NCI-H2107 treated with DMSO at 0.1 percent for 48 hours (cell line): Measurements from ENCODE around the gene ZHX3.

Source experiments
- DNase-seq: peaks from one replicate; lab custom pipeline; 2025; ENCODE audit not compliant: unreplicated experiment; lab: John Stamatoyannopoulos, UW

Gene ZHX3

DNA sequence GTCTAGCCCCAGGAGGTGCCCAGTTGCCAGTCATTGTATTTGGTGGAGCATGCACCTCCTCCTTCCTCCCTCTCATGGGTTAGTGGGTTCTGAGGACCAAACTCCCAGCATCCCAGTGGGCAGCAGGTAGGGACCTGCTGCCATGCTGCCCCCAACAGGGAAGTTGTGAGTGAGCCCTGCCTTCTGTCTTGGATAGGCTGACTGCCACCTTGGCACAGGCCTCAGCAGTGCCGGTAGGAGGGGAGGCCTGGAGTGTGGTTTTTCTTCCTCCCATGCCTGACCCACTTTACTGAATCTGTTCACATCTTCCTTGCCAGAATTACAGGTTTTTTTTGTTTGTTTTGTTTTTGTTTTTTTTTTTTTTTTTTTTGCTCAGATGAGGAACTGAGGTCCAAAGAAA is 155.6 kb downstream of the ZHX3 start:
- DNase-seq = no peak

DNA sequence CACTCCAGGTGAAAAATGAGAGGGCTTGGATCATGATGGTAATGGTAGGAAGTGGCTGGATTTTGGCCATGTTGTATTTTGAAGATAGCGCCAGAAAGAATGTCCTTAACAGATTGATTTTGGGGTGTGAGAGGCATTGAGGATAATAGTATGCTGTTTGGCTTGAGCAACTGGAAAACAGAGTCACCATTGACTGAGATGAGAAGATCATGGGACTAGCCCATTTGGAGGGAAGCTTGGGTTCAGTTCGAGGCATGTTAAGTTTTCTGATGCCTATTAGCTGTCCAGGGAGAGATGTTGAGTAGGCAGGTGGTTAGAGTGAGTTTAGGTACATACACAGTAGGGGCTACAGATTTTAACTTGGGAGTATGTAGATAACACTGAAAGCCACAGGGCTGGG is 156.8 kb downstream of the ZHX3 start:
- DNase-seq = no peak

GRCh38 chr20:41159547-41159946 is 158.0 kb downstream of the ZHX3 start:
- DNase-seq = no peak

DNA sequence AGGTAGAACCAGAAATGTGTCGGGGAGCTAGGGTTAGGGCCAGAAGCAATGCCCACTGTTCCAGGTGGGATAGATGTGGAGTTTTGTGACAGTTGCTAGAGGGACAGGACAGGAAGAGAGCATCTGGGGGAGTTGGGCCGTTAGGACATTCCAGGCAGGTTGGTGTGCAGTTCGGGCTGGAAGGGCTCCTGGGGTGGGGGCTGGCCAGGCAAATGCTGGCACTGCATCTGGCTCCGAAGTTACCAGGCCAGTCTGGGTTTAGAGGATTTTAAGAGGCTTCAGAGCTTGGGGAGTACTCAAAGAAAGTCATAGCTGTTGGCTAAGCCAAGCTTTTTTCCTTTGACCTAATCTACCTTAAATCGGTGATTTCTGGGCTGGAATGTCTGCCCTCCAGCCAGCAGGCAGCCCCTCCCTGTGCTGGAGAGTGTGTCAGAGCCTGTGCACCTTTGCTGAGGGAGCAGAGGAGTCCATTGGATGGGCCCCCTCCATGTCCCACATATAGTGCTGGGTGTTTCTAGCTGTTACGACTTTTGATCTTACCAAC is 159.4 kb downstream of the ZHX3 start:
- DNase-seq = no peak

DNA sequence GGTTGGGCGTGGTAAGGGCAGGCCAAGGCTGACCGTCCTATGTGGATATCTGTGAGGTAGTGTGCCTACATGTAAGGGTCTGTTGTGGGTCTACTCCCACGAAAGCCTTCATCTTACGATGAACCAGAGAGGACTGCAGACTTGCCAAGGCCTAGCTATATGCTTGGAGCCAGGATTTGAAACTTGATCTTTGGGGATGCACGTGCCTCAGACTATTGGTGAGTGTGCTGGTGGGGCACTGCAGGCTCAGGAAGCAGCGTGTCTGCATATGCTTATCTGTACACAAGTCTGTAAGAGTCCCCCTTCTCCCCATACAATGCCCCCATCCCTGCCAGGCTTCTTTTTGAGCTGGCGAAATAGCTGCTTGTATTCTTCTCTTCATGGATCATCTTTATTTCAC is 162.3 kb downstream of the ZHX3 start:
- DNase-seq = no peak

DNA sequence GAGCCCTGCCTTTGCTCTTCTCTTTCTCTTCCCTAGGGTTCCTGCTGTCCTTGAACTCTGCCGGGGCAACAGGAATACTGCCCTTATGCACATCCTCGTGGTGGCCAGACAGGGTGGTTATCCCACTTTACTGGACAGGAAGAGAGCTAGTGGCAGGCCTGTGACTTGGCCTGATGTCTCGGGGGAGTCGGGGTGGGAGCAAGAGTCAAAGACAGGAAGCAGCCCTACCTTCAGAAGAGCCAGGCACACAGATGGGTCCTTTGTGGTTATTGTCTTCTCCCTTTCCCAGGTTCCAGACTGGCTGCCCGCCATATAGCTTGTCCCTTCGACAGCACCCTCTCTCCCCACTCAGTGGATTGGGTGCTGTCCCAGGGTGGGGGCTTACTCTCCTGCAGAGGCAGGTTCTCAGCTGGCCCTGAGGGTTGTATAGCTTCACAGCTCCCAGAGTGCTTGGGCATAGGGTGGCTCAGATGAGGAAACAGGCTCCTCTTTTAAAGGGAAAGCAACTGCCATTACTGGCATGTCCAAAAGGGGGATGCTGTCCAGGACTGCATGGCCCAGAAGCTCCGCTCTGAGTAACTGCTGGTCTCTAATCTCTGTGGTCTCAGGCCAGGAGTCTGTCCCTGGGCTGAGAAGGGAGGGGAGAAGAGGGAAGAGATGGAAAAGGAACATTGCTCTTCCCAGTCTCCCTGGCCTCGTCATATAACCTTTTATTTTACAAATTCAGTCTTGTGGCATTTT is 162.9 kb downstream of the ZHX3 start:
- no peak for DNase-seq

- no peak for DNase-seq
Measured at GRCh38 chr20:41152108-41152757, 165.3 kb downstream of the ZHX3 start.

DNA sequence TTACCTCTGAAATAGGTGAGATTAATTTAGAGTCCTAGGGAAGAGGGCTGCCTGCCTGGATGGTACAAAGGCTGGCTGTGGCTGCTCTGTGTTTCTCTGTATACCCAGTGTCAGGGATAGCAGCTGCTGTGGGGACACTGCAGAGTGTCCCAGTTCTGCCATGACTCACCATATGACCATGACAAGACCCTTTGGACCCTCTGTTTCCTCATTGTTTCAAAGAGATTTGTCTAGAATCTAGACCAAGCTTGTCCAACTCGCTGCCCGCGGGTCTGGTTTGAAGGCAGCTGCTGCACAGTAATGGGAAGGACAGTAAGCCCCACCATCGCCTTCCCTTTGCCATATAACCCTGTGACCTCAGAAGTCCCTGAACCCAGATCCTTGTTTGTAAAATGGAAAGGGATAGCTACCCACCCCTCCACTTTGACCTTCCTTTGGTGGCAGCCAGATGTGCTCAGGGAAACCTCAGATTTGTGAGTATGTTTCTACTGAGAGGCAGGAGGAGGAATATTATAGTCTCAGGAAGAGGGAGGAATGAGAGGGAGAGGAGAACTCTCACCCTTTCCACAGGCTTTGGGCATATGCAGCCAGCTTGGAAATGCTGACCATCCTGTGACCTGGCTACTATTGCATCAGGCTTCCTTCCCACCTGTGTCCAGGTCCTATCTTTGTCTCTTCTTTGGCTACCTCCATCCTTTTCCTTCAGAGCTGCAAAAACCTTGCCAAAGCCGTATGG is 166.2 kb downstream of the ZHX3 start:
- DNase-seq = no peak

GRCh38 chr20:41150664-41151063 is 166.9 kb downstream of the ZHX3 start:
- no peak for DNase-seq

DNA sequence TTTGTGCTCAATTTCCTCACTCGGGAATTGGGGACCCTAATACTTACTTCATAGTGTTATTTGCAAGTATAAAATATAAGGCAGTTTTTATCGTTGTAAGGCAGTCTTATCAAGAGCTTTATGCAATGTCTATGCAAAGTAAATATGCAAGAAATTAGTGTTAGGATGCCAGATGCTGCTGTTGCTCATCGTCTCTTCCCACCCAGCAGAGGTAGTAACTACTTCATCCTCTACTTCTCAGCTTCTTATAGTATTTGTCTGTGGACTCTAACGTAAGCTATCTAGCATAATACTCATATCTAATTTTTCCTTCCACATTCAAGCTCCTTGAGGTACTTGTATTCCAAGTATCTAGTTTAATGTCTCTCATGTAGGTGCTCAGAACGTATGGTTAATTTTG is 168.6 kb downstream of the ZHX3 start:
- DNase-seq = no peak

- no peak for DNase-seq
Measured at GRCh38 chr20:41147767-41148191, 169.8 kb downstream of the ZHX3 start.

- DNase-seq = no peak
Measured at GRCh38 chr20:41145821-41146620, 171.5 kb downstream of the ZHX3 start.

DNA sequence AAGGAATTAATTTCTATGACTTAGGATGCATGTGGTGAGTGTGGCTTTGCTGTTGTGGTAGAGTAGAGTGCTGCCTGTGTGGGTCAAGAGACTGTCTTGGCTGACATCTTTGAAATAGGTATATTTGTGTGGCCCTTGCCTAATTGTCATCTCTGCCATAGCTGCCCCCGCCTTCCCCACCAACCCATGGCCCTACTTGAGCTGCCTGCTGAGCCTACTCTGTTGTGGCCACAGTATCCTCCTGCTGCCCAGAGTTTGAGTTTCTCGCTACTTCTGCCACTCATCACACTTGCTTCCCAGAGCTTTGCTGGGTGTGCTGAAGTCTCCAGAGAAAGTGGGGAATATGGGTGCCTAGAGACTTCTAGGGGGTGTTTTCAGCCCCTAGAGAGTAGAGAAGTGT is 172.2 kb downstream of the ZHX3 start:
- no peak for DNase-seq

DNA sequence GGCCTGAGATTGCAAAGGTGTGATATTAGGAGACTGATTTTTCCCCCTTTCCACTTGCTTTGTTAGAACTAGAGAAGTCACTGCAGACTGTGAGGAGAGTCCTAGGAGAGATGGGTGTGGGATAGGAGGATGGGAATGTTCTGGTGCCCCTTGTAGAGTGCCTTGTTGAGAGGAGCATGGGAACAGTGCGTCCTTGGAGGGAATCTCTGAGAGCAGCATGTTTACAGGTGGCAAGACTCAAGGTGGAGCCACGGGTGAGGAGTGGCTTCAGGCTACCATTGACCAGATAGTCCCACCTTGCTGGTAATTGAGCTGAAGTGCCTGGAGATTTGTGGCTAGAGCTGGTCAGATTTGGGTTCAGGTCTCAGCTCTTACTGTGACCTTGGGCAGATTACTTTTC is 174.2 kb downstream of the ZHX3 start:
- DNase-seq = no peak

- no peak for DNase-seq
Measured at GRCh38 chr20:41142919-41143318, 174.6 kb downstream of the ZHX3 start.

DNA sequence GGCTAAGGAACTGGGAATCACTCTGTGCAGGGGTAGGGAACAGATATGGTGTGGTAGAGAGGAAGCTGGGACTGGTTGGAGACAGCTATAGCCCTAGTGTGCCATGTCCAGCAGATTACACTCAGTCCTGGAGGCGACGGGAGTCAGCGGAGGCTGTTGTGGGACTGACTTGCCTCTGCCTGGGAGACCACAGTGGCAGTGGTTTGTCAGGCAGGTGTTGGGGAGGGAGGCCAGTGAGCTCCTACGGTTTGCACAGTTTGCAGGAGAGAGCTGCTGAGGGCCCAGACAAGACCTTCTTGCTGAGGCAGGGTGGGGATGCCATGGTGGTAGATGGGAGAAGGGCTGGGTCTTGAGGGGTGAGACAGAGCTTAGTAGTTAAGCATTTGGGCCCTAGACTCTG is 175.3 kb downstream of the ZHX3 start:
- no peak for DNase-seq

DNA sequence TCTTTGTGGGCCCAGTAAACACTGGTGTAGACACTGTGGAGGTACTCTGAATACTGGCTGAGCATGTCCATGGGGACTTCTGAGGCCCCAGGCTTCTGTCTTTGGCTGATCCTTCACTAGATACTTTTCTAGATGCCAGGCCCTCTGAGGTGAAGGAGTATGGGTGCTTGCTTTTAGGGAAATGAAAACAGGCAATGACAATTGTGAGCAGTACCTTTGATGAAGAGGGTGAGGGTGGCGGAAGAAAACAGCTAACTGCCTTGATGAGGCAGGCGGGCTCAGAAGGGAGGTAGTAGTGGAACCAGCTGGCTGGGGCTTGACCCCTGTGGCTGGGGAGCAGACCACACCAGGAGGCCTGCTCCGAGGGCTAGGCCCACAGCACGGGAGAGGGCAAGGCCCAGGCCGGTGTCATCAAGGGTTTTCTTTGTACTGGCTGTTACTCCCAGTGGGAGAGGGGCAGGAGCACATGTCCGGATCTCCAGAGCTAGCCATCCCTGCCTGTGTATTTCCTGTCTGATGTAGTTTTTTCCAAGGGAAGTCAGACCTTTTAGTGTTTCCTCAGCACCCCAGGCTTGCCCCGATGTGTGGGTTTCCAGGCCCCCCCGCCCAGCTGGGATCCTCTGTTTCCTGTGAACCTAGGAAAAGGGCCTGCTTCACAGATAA is 176.2 kb downstream of the ZHX3 start:
- no peak for DNase-seq

DNA sequence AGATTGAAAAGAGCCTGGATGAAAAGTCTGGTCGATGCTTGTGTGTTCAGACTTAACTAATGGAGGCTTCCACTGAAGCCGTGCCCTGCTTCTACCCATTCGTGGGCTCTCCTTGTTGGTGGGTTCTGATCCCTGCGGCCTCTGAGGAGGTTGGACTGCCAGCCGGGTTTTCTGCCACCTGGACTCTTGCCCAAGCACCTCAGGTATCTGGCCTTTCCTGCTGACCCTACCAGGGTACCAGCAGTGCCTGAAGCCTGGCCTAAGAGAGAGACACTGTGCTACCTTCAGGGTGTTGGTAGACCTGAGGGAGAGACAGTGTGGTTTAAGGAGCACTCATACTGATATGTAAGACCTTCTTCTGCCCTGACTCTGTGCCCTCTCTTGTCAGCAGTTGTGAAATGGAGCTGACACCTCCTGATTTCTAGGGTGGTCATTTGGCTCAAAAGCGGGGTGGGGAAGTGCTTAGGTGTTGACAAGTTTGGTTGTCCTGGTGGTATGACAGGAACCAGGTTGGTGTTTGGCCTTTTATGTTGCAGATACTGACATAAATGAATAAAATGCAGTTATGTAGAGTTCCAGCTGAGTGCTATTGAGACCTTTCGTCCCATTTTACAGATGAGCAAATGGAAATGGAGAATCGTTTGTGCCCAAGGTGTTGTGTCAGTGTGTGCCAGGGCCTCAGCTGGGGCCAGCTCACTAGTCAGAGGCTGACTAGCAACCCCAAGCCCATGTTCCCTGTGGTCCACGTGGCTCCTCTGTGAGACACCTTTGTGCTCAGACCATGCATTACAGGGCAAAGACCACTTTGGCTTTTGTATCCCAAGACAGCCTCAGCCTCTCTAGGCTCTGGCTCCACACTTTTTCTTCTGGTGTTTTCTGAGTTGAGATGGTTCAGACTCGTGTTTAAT is 177.1 kb downstream of the ZHX3 start:
- DNase-seq = no peak
